ENCODE results near the gene MCC.

Gene MCC

DNA sequence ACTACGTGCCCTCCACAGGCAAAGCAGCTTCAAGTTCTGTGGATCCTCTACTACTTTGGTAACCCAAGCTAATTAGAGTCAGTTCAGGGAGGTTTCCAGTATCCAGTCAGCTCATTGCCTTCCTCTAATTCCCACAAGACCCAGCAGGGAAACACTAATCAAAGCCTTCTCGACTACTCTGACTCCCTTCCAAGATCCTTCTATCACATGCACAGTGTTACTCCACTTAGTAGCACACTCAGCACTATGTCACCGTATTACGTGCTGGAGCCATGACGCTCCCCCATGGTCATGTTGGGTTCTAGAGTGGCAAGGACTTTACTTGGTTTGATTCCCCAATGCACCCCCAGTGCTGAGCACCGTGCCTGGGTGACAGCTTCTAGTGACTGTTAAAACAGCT, 458.6 kb downstream of the MCC start:
- no peak overlapping the region for H3K4me3 ChIP-seq (ENCODE audit: low read length)
- TF ChIP-seq ZNF274 (IDR thresholded peaks at IDR 0.05; ENCODE audit: low read depth, low read length), result no peak

DNA sequence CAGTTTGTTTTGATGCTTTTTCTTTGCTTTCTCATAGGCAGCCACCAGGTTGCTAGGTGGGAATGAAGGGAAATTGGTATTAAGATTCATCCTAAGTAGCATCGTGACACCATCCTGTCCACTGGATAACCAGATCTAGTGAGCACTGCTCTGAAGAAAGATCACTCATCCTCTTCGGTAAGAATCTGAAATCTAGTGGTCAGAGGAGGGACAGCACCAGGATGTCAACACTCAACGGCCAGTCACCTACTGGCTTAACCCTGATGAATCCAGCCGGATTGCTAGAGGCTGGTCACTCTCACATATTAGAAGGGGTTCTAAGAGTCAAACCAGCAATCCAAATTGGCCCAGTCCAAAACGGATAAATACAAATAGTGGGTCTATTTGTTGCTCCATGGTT, 460.8 kb downstream of the MCC start:
- H3K4me3 ChIP-seq (ENCODE audit: low read length), result no peak overlapping the region
- no peak for TF ChIP-seq ZNF274 (IDR thresholded peaks at IDR 0.05; ENCODE audit: low read depth, low read length)

DNA sequence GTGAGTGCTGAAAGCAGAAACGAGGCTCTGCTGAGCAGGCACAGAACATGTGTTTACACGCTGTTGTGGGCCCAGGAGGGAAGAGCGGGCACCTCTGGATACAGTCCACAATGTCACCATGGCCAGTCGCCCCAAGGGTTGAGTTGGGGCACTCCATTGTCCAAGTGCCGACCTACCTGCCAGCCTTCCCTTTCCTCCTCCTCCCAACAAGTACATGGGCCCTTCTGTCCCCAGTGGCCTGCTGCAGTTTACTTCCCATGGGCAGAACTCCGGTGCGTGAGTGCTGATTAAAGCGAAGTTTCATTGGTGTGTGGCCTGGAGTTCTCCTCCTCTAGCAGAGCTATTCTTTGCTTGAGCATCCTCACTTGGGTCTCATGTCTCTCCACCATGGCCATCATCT, 461.2 kb downstream of the MCC start:
- no peak for TF ChIP-seq ZNF274 (IDR thresholded peaks at IDR 0.05; ENCODE audit: low read depth, low read length)
- H3K4me3 ChIP-seq (ENCODE audit: low read length), result no peak overlapping the region

DNA sequence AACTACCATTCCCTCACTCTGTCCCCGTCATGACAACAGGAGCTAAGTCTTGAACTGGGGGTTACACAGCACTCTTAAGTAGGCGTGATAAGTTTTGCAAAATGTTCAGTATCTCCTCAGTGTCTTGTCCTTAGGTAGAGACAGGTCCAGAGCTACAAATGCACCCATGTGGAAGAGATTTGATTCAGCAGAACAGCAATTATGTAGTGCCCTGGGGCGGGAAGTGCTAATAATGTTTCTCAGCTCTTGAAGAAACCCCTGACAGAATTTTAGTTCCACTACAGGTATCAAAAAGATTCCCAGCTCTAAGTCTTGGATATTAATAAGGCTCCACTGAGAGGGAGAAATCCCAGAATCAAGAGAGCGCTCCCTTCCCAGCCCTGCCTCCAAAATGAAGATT, 462.0 kb downstream of the MCC start:
- TF ChIP-seq ZNF274 (IDR thresholded peaks at IDR 0.05; ENCODE audit: low read depth, low read length), result no peak
- H3K4me3 ChIP-seq (ENCODE audit: low read length), result no peak overlapping the region

DNA sequence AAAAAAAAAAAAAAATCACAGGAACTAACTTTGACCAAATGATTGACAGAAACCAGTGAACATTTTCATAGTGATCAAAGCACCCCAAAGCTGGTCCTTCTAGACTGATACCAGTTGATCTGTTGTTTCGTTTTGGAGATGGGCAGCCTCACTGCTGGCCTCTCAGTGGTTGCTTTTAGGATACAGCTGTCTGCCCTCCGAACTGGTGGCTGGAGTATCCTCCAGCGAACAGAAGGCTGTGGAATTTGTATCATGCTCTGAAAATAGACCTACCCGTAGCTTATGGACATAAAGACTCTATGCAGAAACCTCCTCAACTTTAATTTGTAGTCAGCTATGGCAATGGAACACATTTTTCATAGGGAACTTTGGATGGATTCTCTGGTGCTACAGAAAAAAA, 462.7 kb downstream of the MCC start:
- no peak for TF ChIP-seq ZNF274 (IDR thresholded peaks at IDR 0.05; ENCODE audit: low read depth, low read length)
- H3K4me3 ChIP-seq (ENCODE audit: low read length), result no peak overlapping the region

DNA sequence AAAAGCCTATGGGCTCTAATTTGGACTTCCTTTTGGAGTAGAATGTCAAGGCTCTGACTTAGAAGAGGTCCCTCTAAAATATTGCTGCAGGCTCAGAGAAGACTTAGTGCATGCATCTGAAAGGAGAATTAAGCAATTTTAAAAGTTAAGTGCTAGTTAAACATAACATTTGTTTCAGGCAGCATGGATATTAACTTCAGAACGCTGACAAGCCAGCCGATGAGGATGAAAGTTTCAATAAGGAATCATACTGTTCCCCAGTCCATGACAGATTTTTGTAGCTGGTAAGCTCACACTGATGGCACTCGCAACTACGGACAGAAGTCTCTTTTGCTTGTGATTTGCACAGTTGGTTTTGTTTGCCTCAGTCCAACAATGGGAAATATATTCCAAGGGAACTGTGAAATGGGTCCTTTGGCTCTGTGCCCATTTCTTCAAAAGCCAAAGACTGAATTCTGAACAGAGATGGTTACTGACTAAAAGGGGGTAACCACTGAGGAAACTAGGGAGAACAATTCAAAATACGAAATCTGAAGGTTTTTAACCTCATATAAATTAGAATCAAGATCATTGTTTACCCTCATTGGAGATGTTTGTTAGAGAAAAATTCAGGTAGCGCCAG, 464.1 kb downstream of the MCC start:
- TF ChIP-seq ZNF274 (IDR thresholded peaks at IDR 0.05; ENCODE audit: low read depth, low read length), result no peak
- no peak overlapping the region for H3K4me3 ChIP-seq (ENCODE audit: low read length)

DNA sequence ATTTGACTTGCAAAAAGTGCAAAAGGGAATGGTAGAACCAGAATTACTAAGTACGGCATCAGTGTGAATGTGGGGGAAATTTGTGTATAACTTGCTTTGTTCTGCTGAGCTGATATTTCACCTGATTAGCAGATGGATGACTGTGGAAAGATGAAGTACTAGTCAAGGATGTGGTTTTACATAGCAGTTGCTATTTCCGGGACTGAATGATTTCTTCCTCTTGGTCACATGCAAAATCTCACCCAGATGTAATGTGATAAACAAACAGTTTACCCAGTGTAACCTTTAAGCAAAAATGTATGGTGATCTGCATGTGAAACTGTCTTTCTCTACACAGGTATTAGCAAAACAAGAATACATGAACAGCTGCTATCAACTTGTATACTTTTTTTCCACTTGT, 465.6 kb downstream of the MCC start:
- H3K4me3 ChIP-seq (ENCODE audit: low read length), result no peak overlapping the region

DNA sequence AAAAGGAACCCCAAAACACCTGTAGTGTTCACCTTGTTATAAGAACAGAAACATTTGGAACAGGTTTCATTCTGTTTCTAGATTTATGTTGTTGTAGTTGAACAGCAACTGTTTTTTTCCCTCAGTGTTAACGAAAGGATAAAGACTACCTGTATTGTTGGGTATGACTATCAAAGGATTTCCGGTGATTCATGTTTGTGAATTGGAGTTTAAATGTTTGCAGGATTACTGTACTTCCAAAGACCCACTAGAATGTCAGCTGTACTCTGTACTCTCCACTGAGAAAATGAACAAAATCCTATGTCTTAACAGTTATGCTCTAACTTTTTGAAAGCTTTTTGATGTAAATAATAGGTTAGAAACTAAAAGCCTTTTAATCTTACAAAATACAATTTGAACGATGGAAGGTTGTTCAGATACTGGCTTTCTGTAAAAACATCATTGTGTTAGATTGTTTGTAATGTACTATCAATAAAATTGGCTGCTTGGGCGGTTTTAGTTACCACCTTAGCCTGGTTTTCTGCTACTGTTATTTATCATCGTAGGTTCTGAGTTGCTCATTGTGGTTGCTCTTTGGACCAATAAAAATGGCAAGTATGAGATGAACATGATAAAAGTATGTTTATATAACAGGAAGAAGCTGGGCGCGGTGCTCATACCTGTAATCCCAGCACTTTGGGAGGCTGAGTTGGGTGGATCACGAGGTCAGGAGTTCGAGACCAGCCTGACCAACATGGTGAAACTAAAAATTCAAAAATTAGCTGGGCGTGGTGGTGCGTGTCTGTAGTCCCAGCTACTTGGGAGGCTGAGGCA, 467.6 kb downstream of the MCC start:
- H3K4me3 ChIP-seq (ENCODE audit: low read length), result no peak overlapping the region

More for the DNA sequence above, 465.6 kb downstream of the MCC start:
- TF ChIP-seq ZNF274 (IDR thresholded peaks at IDR 0.05; ENCODE audit: low read depth, low read length), result no peak

DNA sequence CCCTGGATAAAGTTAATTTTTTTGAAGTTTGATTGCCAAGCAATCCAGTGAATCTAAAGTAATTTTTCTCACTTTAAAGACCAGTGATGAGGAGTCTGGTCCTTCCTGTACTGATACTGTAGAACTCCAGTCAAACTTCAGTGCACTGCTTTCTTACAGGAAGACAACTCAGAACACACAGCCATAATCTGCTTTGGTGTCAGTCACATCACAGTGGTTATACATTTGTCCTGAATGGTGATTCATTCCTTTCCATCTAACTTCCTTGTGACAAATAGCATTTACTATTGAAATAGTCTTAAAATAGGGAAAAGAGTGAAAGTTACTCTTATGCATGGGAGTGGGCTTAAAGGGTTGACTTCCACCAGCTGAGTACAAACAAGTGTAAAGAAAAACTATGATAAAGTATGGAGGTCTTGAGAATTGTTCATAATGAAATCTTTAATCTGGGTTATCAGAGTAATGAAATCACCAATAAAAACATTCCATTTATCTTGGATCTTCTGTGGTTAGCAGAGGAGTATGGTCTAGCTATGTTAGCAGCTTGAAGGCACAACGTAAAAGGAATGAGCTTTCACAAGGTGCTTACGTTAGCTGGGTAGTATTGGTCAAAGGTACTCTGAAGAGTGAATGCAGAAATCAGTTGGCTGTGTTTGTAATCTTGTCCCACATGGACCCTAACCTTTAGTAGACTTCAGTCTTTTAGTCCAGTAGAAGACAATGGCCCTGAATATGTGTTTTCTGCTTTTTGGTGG, 470.2 kb downstream of the MCC start:
- no peak for TF ChIP-seq ZNF274 (IDR thresholded peaks at IDR 0.05; ENCODE audit: low read depth, low read length)
- no peak overlapping the region for H3K4me3 ChIP-seq (ENCODE audit: low read length)

More for the DNA sequence above, 467.6 kb downstream of the MCC start:
- no peak for TF ChIP-seq ZNF274 (IDR thresholded peaks at IDR 0.05; ENCODE audit: low read depth, low read length)

DNA sequence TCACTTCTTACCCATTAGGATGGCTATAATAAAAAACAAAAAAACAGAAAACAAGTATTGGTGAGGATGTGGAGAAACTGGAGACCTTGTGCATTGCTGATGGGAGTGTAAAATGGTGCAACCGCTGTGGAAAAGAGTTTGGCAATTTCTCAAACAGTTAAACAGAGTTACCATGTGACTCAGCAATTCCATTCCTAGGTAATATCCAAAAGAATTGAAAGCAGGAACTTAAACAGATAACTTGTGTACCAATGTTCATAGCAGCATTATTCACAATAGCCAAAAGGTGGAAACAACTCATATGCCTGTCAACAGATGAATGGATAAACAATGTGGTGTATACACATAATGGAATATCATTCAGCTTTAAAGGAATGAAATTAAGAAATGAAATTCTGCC, 482.8 kb downstream of the MCC start:
- H3K4me3 ChIP-seq (ENCODE audit: low read length), result no peak overlapping the region
- TF ChIP-seq ZNF274 (IDR thresholded peaks at IDR 0.05; ENCODE audit: low read depth, low read length), result no peak

DNA sequence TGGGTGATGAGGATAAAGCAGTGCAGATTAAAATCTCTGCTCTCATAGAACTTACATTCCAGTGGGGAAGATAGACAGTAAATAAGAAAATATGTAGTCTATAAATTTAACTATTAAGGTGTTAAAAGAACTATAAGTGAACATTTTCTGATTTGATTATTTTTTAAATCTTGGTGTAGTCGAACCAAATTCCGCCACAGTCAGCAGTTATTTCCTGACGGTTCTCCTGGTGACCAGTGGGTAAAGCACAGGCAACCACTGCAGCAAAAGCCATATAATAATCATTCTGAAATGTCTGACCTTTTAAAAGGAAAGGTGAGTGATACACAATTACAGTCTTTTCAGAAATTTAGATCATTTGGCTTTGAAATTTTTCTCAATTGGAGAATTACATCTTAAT, 484.5 kb downstream of the MCC start:
- no peak for TF ChIP-seq ZNF274 (IDR thresholded peaks at IDR 0.05; ENCODE audit: low read depth, low read length)
- H3K4me3 ChIP-seq (ENCODE audit: low read length), result no peak overlapping the region

DNA sequence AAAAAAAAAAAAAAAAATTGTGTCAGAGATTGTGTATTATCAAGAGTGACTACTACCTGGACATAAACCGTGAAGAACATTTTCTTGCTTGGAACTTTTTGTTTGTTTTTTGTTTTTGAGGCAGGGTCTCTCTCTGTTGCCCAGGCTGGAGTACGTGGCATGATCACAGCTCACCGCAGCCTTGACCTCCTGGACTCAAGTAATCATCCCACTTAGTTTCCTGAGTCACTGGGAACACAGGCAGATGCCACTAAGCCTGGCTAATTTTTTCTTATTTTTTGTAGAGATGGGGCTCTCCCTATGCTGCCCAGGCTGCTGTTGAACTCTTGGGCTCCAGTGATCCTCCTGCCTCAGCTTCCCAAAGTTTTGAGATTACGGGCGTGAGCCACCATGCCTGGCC, 485.8 kb downstream of the MCC start:
- TF ChIP-seq ZNF274 (IDR thresholded peaks at IDR 0.05; ENCODE audit: low read depth, low read length), result no peak
- H3K4me3 ChIP-seq (ENCODE audit: low read length), result no peak overlapping the region

DNA sequence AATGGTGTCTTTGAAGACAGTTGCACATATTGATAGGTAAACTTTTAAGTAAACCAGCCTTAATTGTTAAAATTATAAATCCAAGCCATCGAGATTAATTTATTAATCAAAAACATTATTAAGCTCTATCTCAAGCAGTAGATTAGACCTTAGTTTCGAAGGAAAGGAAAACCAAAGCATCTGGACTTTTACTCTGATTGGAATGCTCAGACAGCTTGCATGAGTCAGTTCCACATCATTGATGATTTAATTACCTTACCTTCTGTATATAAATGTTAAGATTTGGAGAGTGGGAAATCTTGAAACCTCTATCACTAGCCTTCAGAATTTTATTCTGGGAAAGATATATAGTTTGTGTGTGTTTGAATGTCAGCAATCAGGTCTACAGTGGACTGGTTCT, 487.8 kb downstream of the MCC start:
- no peak for TF ChIP-seq ZNF274 (IDR thresholded peaks at IDR 0.05; ENCODE audit: low read depth, low read length)
- H3K4me3 ChIP-seq (ENCODE audit: low read length), result no peak overlapping the region

DNA sequence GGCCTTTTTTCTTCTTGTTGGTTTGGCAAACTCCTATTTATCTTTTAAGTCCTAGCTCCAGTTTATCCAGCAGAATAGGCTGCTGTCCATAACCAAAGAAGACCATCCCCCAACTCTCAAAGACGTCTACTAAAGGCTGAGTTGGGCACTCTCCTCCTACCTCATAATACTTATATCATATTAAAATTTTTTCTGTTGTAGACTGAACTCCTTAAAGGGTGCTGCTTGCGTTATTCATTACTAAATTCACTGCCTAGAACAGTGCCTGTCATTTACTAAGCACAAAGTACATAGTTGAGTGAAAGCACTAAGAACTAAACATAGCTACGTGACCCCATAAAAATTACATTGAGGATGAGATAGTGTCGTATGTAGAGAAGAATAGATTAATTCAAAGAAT, 490.0 kb downstream of the MCC start:
- no peak for TF ChIP-seq ZNF274 (IDR thresholded peaks at IDR 0.05; ENCODE audit: low read depth, low read length)

More for the DNA sequence above, 490.0 kb downstream of the MCC start:
- H3K4me3 ChIP-seq (ENCODE audit: low read length), result no peak overlapping the region

Data from GM08714 (cell line).